DND-41 (cell line): ENCODE measurements around the gene ROMO1.

ENCODE experiments used
- ATAC-seq: fragments of 200-7000 bp; cut with Tn5 transposase; 3 replicates; pipeline ENCODE4 v1.9.1; 2021; ENCODE audit warnings: low read depth; ENCODE audit not compliant: insufficient read depth
- DNase-seq: peaks from one replicate; pipeline ENCODE4 v3.0.0-alpha.2; 2020
- H2AFZ ChIP-seq: 2 replicates; pipeline ENCODE4 v1.6.0; 2012; ENCODE audit warnings: low read depth, low read length
- H3K27ac ChIP-seq: 2 replicates; pipeline ENCODE4 v1.5.1; 2012; ENCODE audit warnings: low read length, inconsistent platforms
- H3K27me3 ChIP-seq: fragments of 200-600 bp; sonication (generic); 2 replicates; pipeline ENCODE4 v1.6.0; 2012; ENCODE audit warnings: low read length, mild to moderate bottlenecking, inconsistent platforms; ENCODE audit not compliant: insufficient read depth, poor library complexity
- H3K36me3 ChIP-seq: 2 replicates; pipeline ENCODE4 v1.5.1; 2012; ENCODE audit warnings: low read length, inconsistent platforms; ENCODE audit not compliant: insufficient read depth
- H3K4me1 ChIP-seq: 2 replicates; pipeline ENCODE4 v1.5.1; 2012; ENCODE audit warnings: mild to moderate bottlenecking, low read length; ENCODE audit not compliant: insufficient read depth
- H3K4me2 ChIP-seq: 2 replicates; pipeline ENCODE4 v1.6.0; 2012; ENCODE audit warnings: mild to moderate bottlenecking, moderate library complexity, low read length, inconsistent platforms; ENCODE audit not compliant: insufficient read depth
- H3K4me3 ChIP-seq, 2 experiments: fragments of 200-600 bp in 1 of 2; shearing (Covaris generic) in 1 of 2; 2 replicates each; pipeline ENCODE4 v1.5.1; 2012 to 2016; ENCODE audit warnings: inconsistent platforms in 2 of 2, low read length in 2 of 2, mild to moderate bottlenecking in 2 of 2, low read depth in 1 of 2, moderate library complexity in 1 of 2
- H3K79me2 ChIP-seq: 2 replicates; pipeline ENCODE4 v1.6.0; 2012; ENCODE audit warnings: low read length, inconsistent platforms; ENCODE audit not compliant: insufficient read depth
- H3K9ac ChIP-seq: 2 replicates; pipeline ENCODE4 v1.6.0; 2012; ENCODE audit warnings: low read depth, mild to moderate bottlenecking, inconsistent platforms, low read length, moderate library complexity
- H3K9me3 ChIP-seq: 2 replicates; pipeline ENCODE4 v1.5.1; 2012; ENCODE audit warnings: low read length, moderate library complexity, mild to moderate bottlenecking, inconsistent platforms; ENCODE audit not compliant: insufficient read depth, severe bottlenecking
- H4K20me1 ChIP-seq: 2 replicates; pipeline ENCODE4 v1.6.0; 2012; ENCODE audit warnings: low read length; ENCODE audit not compliant: insufficient read depth
- CTCF ChIP-seq: IDR thresholded peaks from 2 replicates; pipeline ENCODE4 v1.5.1; 2012; ENCODE audit warnings: borderline replicate concordance, low read length, moderate library complexity, mild to moderate bottlenecking; ENCODE audit not compliant: poor library complexity, severe bottlenecking; ENCODE audit errors: extremely low read depth
- EZH2 ChIP-seq: IDR thresholded peaks from 3 replicates; pipeline ENCODE4 v1.6.1; 2012; ENCODE audit warnings: borderline replicate concordance, low read depth, mild to moderate bottlenecking, moderate library complexity, low read length, inconsistent platforms; ENCODE audit not compliant: severe bottlenecking

ROMO1 gene

GRCh38 chr20:35697696-35698297 is 1.4 kb upstream of the ROMO1 start:
- peak overlapping the region; percentile 85; the same call in 1 of the 2 replicates for H3K27ac ChIP-seq
- peaks cover 47% of the 10 kb centered on the region for H3K4me1 ChIP-seq
- H4K20me1 ChIP-seq = peaks cover 16% of the 10 kb centered on the region
- peaks cover 50% of the 10 kb centered on the region for H3K79me2 ChIP-seq
- DNase-seq (no peak), ATAC-seq (no peak)
- H3K4me3 ChIP-seq = peak overlapping the region; percentile 93 to 94
- peak overlapping the region; percentile 98 for H2AFZ ChIP-seq
- H3K9ac ChIP-seq = peak overlapping the region; percentile 90
- TF ChIP-seq CTCF = no peak
- no peak for TF ChIP-seq EZH2
- no peaks in the 10 kb centered on the region for H3K9me3 ChIP-seq
- H3K4me2 ChIP-seq = peak overlapping the region; percentile 83
- H3K36me3 ChIP-seq = peaks cover 43% of the 10 kb centered on the region
- H3K27me3 ChIP-seq = no peaks in the 10 kb centered on the region

- H3K4me1 ChIP-seq = peaks cover 47% of the 10 kb centered on the region
- H3K4me3 ChIP-seq = peak overlapping the region; percentile 93 to 94
- ATAC-seq = peak; percentile 34
- DNase-seq = no peak
- H3K79me2 ChIP-seq = peaks cover 50% of the 10 kb centered on the region
- H3K9me3 ChIP-seq = no peaks in the 10 kb centered on the region
- peak overlapping the region; percentile 83 for H3K4me2 ChIP-seq
- H2AFZ ChIP-seq = peak overlapping the region; percentile 98
- TF ChIP-seq CTCF (no peak), EZH2 (no peak)
- peak overlapping the region; percentile 85 for H3K27ac ChIP-seq
- peaks cover 17% of the 10 kb centered on the region for H4K20me1 ChIP-seq
- peak overlapping the region; percentile 90 for H3K9ac ChIP-seq
- peaks cover 48% of the 10 kb centered on the region for H3K36me3 ChIP-seq
- H3K27me3 ChIP-seq = no peaks in the 10 kb centered on the region
Measured at GRCh38 chr20:35698298-35699126, 693 bp upstream of the ROMO1 start.

GRCh38 chr20:35699957-35700624 is 886 bp downstream of the ROMO1 start:
- Histone ChIP-seq H3K9me3 (no peaks in the 10 kb centered on the region), H2AFZ (peak overlapping the region; percentile 98), H3K27ac (peak overlapping the region; percentile 85), H3K9ac (peak overlapping the region; percentile 90), H3K4me3 (peak overlapping the region; percentile 93 to 94), H3K4me1 (peaks cover 47% of the 10 kb centered on the region), H4K20me1 (peaks cover 29% of the 10 kb centered on the region), H3K4me2 (peak overlapping the region; percentile 83), H3K27me3 (no peaks in the 10 kb centered on the region), H3K36me3 (peaks cover 57% of the 10 kb centered on the region), H3K79me2 (peaks cover 59% of the 10 kb centered on the region)
- TF ChIP-seq CTCF (no peak), EZH2 (no peak)
- DNase-seq (no peak), ATAC-seq (no peak)
